ENCODE results near the gene CLPTM1L. TPM values are rescaled to one million over a fixed set of nuclear protein-coding genes. Genes with fewer than 3 reads are reported as not detected.

Gene CLPTM1L
- total RNA-seq, 2 experiments from 2014 or later: 47.2 to 47.4 TPM

GRCh38 chr5:1336749-1337488 lies 8.0 kb downstream of the CLPTM1L start:
- H3K4me1 ChIP-seq (ENCODE audit: insufficient read depth, low read length): peaks cover 20% of the 10 kb centered on the region
- no peaks in the 10 kb centered on the region for H3K9me3 ChIP-seq (ENCODE audit: control insufficient read depth in 1 of 2, insufficient read depth in 1 of 2, low read length in 2 of 2)
- Mint-ChIP-seq H3K4me3 (peak overlapping the region; percentile 58), H3K36me3 (ENCODE audit: low read depth) (peaks cover 86% of the 10 kb centered on the region), H3K9me3 (no peaks in the 10 kb centered on the region), H3K27ac (peak overlapping the region; percentile 63), H3K4me1 (ENCODE audit: low read depth) (peaks cover 32% of the 10 kb centered on the region), H3K27me3 (no peaks in the 10 kb centered on the region)
- ChIA-PET POLR2A (interaction anchor here (1.3 to 3.2 kb wide), 2 partner anchors 20 to 49 kb away, joined by 4 to 22 read pairs; no protein-coding TSS in a partner anchor), CTCF (no interaction called here)
- H3K36me3 ChIP-seq (ENCODE audit: insufficient read depth, low read length): peaks cover 93% of the 10 kb centered on the region
- ATAC-seq (ENCODE audit: poor library complexity): no peak
- no peaks in the 10 kb centered on the region for H3K27me3 ChIP-seq (ENCODE audit: control insufficient read depth in 1 of 2, insufficient read depth in 2 of 2, low read length in 2 of 2)
- intact Hi-C loops (cut with DNase I, micrococcal nuclease): no loop called here
- TF ChIP-seq, protein P1, sequence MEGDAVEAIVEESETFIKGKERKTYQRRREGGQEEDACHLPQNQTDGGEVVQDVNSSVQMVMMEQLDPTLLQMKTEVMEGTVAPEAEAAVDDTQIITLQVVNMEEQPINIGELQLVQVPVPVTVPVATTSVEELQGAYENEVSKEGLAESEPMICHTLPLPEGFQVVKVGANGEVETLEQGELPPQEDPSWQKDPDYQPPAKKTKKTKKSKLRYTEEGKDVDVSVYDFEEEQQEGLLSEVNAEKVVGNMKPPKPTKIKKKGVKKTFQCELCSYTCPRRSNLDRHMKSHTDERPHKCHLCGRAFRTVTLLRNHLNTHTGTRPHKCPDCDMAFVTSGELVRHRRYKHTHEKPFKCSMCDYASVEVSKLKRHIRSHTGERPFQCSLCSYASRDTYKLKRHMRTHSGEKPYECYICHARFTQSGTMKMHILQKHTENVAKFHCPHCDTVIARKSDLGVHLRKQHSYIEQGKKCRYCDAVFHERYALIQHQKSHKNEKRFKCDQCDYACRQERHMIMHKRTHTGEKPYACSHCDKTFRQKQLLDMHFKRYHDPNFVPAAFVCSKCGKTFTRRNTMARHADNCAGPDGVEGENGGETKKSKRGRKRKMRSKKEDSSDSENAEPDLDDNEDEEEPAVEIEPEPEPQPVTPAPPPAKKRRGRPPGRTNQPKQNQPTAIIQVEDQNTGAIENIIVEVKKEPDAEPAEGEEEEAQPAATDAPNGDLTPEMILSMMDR (IDR thresholded peaks at IDR 0.05): no peak
- H3K4me3 ChIP-seq (ENCODE audit: low read length): no peak overlapping the region
- H3K27ac ChIP-seq (ENCODE audit: low read depth in 1 of 2, low read length in 2 of 2): no peak overlapping the region
- no peak for DNase-seq

DNA sequence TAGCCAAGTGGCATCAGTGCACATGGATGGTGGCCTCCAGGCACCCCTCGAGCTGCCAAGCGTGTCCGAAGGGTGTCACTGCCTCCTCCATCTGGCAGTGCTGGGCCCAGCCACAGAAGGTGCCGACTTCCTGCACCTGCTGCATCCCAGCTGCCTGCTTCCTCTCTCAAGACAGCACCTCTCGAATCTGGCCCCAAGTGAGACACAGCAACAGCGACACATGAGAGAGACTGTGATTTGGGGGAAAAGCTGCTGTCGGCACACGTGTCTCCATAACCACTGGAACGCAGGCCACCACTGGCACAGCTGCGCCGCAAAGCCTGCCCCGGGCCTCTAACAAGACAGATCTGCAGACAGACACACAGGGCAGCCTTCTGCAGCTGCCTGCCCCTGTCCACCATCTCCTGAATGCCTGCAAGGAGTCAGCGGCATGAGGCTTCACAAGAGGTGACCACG lies 8.8 kb downstream of the CLPTM1L start:
- DNase-seq: peak in 1 of 14 experiments; percentile 25
- Mint-ChIP-seq H3K36me3 (ENCODE audit: low read depth) (peaks cover 83% of the 10 kb centered on the region), H3K9me3 (no peaks in the 10 kb centered on the region), H3K27ac (peak overlapping the region; percentile 63), H3K4me3 (peak overlapping the region; percentile 25), H3K27me3 (no peaks in the 10 kb centered on the region), H3K4me1 (ENCODE audit: low read depth) (peaks cover 25% of the 10 kb centered on the region)
- POLR2A ChIA-PET: interaction anchor here (1.3 to 3.2 kb wide), 2 partner anchors 19 to 50 kb away, joined by 4 to 22 read pairs; no protein-coding TSS in a partner anchor
- CTCF ChIA-PET: no interaction called here
- Histone ChIP-seq H3K4me3 (ENCODE audit: low read length) (no peak overlapping the region), H3K27ac (ENCODE audit: low read depth in 1 of 2, low read length in 2 of 2) (no peak overlapping the region), H3K9me3 (ENCODE audit: control insufficient read depth in 1 of 2, insufficient read depth in 1 of 2, low read length in 2 of 2) (no peaks in the 10 kb centered on the region), H3K36me3 (ENCODE audit: insufficient read depth, low read length) (peaks cover 93% of the 10 kb centered on the region), H3K27me3 (ENCODE audit: control insufficient read depth in 1 of 2, insufficient read depth in 2 of 2, low read length in 2 of 2) (no peaks in the 10 kb centered on the region), H3K4me1 (ENCODE audit: insufficient read depth, low read length) (peaks cover 19% of the 10 kb centered on the region)
- TF ChIP-seq, protein P1 (IDR thresholded peaks at IDR 0.05): no peak
- intact Hi-C loops (cut with DNase I, micrococcal nuclease): no loop called here
- peak; percentile 55 for ATAC-seq (ENCODE audit: poor library complexity)

DNA sequence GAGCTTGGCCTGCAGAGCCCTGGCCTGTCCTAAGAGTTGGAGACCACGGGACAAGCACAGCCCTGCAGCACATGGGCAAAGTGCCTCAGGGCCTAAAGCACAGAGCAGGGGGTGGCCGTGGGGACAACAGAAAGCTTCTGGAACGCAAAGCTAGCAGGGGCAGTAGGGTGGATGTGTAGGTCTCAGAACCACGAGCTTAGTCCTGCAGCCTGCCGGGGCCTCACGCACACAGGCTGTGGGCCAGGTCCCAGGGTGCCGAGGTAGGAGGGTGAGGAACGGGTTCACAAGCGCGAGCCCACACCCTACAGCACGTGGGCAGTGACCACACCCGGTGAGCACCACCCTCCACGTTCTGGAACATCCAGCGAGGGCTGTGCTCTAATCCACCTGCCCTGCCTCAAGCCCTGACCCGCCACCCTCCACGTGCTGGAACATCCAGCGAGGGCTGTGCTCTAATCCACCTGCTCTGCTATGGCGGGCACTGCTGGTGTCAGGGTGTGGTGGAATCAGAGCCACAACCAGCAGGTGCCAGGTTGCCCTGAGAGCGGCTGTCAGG lies 9.3 kb downstream of the CLPTM1L start:
- Mint-ChIP-seq H3K27me3 (no peaks in the 10 kb centered on the region), H3K4me1 (ENCODE audit: low read depth) (peaks cover 21% of the 10 kb centered on the region), H3K36me3 (ENCODE audit: low read depth) (peaks cover 83% of the 10 kb centered on the region), H3K4me3 (no peak overlapping the region), H3K27ac (peak overlapping the region; percentile 63), H3K9me3 (no peaks in the 10 kb centered on the region)
- DNase-seq (no peak), ATAC-seq (ENCODE audit: poor library complexity) (no peak)
- intact Hi-C loops (cut with DNase I, micrococcal nuclease): no loop called here
- no peak overlapping the region for H3K4me3 ChIP-seq (ENCODE audit: low read length)
- H3K27me3 ChIP-seq (ENCODE audit: control insufficient read depth in 1 of 2, insufficient read depth in 2 of 2, low read length in 2 of 2): no peaks in the 10 kb centered on the region
- peaks cover 93% of the 10 kb centered on the region for H3K36me3 ChIP-seq (ENCODE audit: insufficient read depth, low read length)
- H3K9me3 ChIP-seq (ENCODE audit: control insufficient read depth in 1 of 2, insufficient read depth in 1 of 2, low read length in 2 of 2): no peaks in the 10 kb centered on the region
- peaks cover 19% of the 10 kb centered on the region for H3K4me1 ChIP-seq (ENCODE audit: insufficient read depth, low read length)
- CTCF ChIA-PET: no interaction called here
- TF ChIP-seq, protein P1 (IDR thresholded peaks at IDR 0.05): no peak
- H3K27ac ChIP-seq (ENCODE audit: low read depth in 1 of 2, low read length in 2 of 2): no peak overlapping the region
- POLR2A ChIA-PET: interaction anchor here (3.2 kb wide), 1 partner anchor 19 kb away, joined by 22 read pairs; no protein-coding TSS in a partner anchor
